Right lobe of liver (tissue), 6 donors: ENCODE results near the gene LRCH3. TPM values are rescaled to one million over a fixed set of nuclear protein-coding genes. Genes with fewer than 3 reads are reported as not detected.
"Not testable (repeated sequence)": the region's sequence is repeated elsewhere in the genome, so short reads cannot be mapped to it uniquely, and the experiment has no call there.

ENCODE experiments used
- ATAC-seq, 4 donors: fragments of 200-7000 bp; cut with Tn5 transposase; one replicate each; pipeline ENCODE4 v1.9.1; 2020; ENCODE audit warnings: mild to moderate bottlenecking in 4 of 4, moderate library complexity in 4 of 4
- DNase-seq, 3 donors: peaks; one replicate each; pipeline ENCODE4 v3.0.0-alpha.2; 2020
- H3K27ac ChIP-seq, 3 donors: fragments of 200-600 bp; one replicate each; pipeline ENCODE4 v1.8.0; 2022
- H3K27me3 ChIP-seq, 2 donors: fragments of 200-600 bp; one replicate each; pipeline ENCODE4 v1.8.0; 2022
- H3K36me3 ChIP-seq, 4 donors: fragments of 200-600 bp; sonication (generic) in 1 of 4; one replicate each; pipeline versions ENCODE4 v1.5.1 to v1.8.0; 2017 to 2022; ENCODE audit warnings: control low read depth in 1 of 4
- H3K4me1 ChIP-seq, 4 donors: fragments of 200-600 bp; sonication (generic) in 1 of 4; one replicate each; pipeline versions ENCODE4 v1.5.1 to v1.8.0; 2017 to 2022; ENCODE audit warnings: control low read depth in 1 of 4
- H3K4me3 ChIP-seq, 3 donors: fragments of 200-600 bp; one replicate each; pipeline ENCODE4 v1.8.0; 2022
- H3K9me3 ChIP-seq, 4 donors: fragments of 200-600 bp; sonication (generic) in 1 of 4; one replicate each; pipeline versions ENCODE4 v1.5.1 to v1.8.0; 2017 to 2022; ENCODE audit warnings: control low read depth in 1 of 4
- CTCF ChIP-seq, 4 donors: fragments of 200-600 bp in 3 of 4; fragments of 450-650 bp in 1 of 4; IDR thresholded peaks; one replicate each; pipeline versions ENCODE4 v1.5.1 to v1.8.0; 2016 to 2022; ENCODE audit warnings: antibody characterized with exemption in 4 of 4, mild to moderate bottlenecking in 2 of 4
- POLR2A ChIP-seq: fragments of 450-650 bp; IDR thresholded peaks from one replicate; pipeline ENCODE4 v1.6.1; 2017; ENCODE audit warnings: antibody characterized with exemption, mild to moderate bottlenecking
- WGBS: methylation state at CpG from one replicate; pipeline ENCODE4 v1.1.6; 2018; ENCODE audit warnings: low coverage, low lambda C conversion rate; ENCODE audit not compliant: insufficient coverage; ENCODE audit errors: missing lambda C conversion rate; 5-methylcytosine and 5-hydroxymethylcytosine counted together
- intact Hi-C, 2 donors: fragments of 100-400 bp; cut with DNase I; formaldehyde crosslinking; loops; one replicate each; pipeline versions ENCODE4 v1.11.2 to v1.14.1; 2022
- total RNA-seq, 6 experiments: library from RNA; depleted of rRNA in 2 of 6; stranded (reverse); fragments of >200 nt in 2 of 6; fragmentation: NEBNext Ultra II Directional in 3 of 6; extraction: Animal tissue kit (Norgen Biotek cat#: 25700) in 3 of 6; gene quantifications; one replicate each; pipeline versions ENCODE4 v1.1.0 to v1.2.4, GENCODE V29; 2016 to 2023
- donor health status: DM: no; HTN: yes; CAD: no.
- donor health status: DM: no; HTN: no; CAD: no.
- donor health status: DM: no; HTN: no; CAD: no.
- donor health status: DM: no; HTN: yes; CAD: no.
- donor health status: DM: no; HTN: yes; CAD: no.

Gene LRCH3
- total RNA-seq, 6 experiments from 2014 or later = 18.8 to 24.2 (median 21.8) TPM

DNA sequence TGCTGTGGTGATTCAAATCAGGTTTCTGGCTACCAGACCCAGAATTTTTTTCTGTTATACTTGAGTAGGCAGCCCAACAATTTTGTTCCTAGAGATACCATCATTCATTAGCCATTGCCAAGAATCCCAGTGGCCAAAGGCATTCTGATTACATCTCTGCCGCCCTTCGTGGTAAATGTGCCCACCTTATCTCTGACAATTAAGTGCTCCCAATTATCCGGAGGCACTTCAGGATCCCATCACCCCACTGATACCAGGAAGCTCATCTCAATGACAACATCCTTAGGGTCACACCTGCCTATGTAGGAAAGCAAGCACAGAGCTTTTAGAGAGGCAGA lies 115.8 kb downstream of the LRCH3 start:
- 35% methylated on average over 3 of the region's 3 CpGs for WGBS
- intact Hi-C loops = no loop called here
- peaks cover 0 to 4% (median 0%) of the 10 kb centered on the region in 4 donors for H3K4me1 ChIP-seq
- H3K27me3 ChIP-seq = no peaks in the 10 kb centered on the region
- ATAC-seq (no peak), DNase-seq (no peak)
- no peak overlapping the region for H3K4me3 ChIP-seq
- no peak for TF ChIP-seq CTCF (IDR thresholded peaks at IDR 0.05)
- TF ChIP-seq POLR2A = no peak
- no peak overlapping the region for H3K27ac ChIP-seq
- no peaks in the 10 kb centered on the region for H3K9me3 ChIP-seq
- H3K36me3 ChIP-seq = no peaks in the 10 kb centered on the region

- H3K4me3 ChIP-seq = no peak overlapping the region
- no peak overlapping the region for H3K27ac ChIP-seq
- TF ChIP-seq POLR2A (no peak), CTCF (IDR thresholded peaks at IDR 0.05) (no peak)
- 62% methylated on average over 2 of the region's 2 CpGs for WGBS
- H3K27me3 ChIP-seq = no peaks in the 10 kb centered on the region
- intact Hi-C loops = no loop called here
- no peak for ATAC-seq
- H3K4me1 ChIP-seq = peaks cover 0 to 4% (median 0%) of the 10 kb centered on the region in 4 donors
- DNase-seq = no peak
- no peaks in the 10 kb centered on the region for H3K36me3 ChIP-seq
- H3K9me3 ChIP-seq = no peaks in the 10 kb centered on the region
Measured at GRCh38 chr3:197907196-197907595, 116.1 kb downstream of the LRCH3 start.

- intact Hi-C loops, DNase-seq, H3K27me3 ChIP-seq, H3K4me1 ChIP-seq, H3K27ac ChIP-seq, H3K36me3 ChIP-seq, H3K9me3 ChIP-seq, H3K4me3 ChIP-seq, ATAC-seq: not testable (repeated sequence)
- no CpG with 5 or more reads among the region's 2 CpGs for WGBS
Measured at GRCh38 chr3:197908550-197908949, 117.5 kb downstream of the LRCH3 start.

- no peaks in the 10 kb centered on the region for H3K9me3 ChIP-seq
- H3K27me3 ChIP-seq = no peaks in the 10 kb centered on the region
- WGBS = 75% methylated on average over 4 of the region's 4 CpGs
- H3K27ac ChIP-seq = no peak overlapping the region
- no peaks in the 10 kb centered on the region for H3K36me3 ChIP-seq
- ATAC-seq (no peak), DNase-seq (no peak)
- peaks cover 0 to 4% (median 0%) of the 10 kb centered on the region in 4 donors for H3K4me1 ChIP-seq
- H3K4me3 ChIP-seq = no peak overlapping the region
- no peak for TF ChIP-seq CTCF (IDR thresholded peaks at IDR 0.05)
- intact Hi-C loops = no loop called here
Measured at GRCh38 chr3:197908957-197909701, 118.1 kb downstream of the LRCH3 start.

- 83% methylated on average over 22 of the region's 33 CpGs for WGBS
- DNase-seq = no peak
- intact Hi-C loops = no loop called here
Measured at GRCh38 chr3:197912741-197913476, 121.9 kb downstream of the LRCH3 start.

More at GRCh38 chr3:197912741-197913476, 121.9 kb downstream of the LRCH3 start:
- TF ChIP-seq POLR2A (no peak), CTCF (IDR thresholded peaks at IDR 0.05) (no peak)
- no peaks in the 10 kb centered on the region for H3K4me1 ChIP-seq
- H3K27ac ChIP-seq = no peak overlapping the region
- no peak for ATAC-seq
- H3K4me3 ChIP-seq = no peak overlapping the region
- no peaks in the 10 kb centered on the region for H3K9me3 ChIP-seq
- no peaks in the 10 kb centered on the region for H3K36me3 ChIP-seq
- no peaks in the 10 kb centered on the region for H3K27me3 ChIP-seq
